ENCODE results near the gene LDAH. TPM values are rescaled to one million over a fixed set of nuclear protein-coding genes. Genes with fewer than 3 reads are reported as not detected.

LDAH gene
- polyA plus RNA-seq, 2 of the 4 experiments (the other 2 are of a cell fraction), result 29.6 to 42.4 TPM

DNA sequence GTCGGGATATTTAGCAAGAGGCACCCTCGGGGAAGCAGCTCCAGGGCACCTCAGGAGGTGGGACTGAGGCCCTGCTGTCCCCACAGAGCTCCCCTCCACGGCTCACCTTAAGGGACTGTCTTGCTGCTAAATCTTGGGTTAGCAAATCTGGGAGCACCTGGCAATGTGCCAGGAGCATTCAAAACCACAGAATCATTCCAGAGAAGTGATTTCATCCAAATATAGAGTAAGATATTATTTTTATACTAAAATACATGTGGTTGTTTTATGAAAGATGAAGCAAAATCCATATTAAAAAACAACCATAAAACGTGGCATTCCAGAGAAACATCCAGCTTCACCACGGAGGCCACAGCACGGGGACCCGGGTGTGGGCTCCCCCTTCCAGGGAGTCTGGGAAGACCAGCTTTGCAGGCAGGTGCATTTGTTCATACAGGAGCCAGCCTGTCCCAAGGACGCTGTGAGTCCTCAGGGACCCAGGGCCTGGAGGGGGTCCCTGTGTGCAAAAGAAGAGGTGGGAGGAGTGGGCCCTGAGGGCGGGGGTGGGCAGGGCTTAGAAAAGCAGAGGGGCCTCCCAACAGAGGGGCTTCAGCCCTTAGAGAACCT, 188.3 kb downstream of the LDAH start (continued):
- TF ChIP-seq, protein P1, sequence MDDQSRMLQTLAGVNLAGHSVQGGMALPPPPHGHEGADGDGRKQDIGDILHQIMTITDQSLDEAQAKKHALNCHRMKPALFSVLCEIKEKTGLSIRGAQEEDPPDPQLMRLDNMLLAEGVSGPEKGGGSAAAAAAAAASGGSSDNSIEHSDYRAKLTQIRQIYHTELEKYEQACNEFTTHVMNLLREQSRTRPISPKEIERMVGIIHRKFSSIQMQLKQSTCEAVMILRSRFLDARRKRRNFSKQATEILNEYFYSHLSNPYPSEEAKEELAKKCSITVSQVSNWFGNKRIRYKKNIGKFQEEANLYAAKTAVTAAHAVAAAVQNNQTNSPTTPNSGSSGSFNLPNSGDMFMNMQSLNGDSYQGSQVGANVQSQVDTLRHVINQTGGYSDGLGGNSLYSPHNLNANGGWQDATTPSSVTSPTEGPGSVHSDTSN (IDR thresholded peaks at IDR 0.05), result no peak
- TF ChIP-seq RCOR1 (IDR thresholded peaks at IDR 0.05; ENCODE audit: low read depth, low read length) (no peak), RFX5 (IDR thresholded peaks at IDR 0.05) (no peak), PHF8 (IDR thresholded peaks at IDR 0.05; ENCODE audit: borderline replicate concordance, low read depth) (no peak)
- TF ChIP-seq, protein P2, sequence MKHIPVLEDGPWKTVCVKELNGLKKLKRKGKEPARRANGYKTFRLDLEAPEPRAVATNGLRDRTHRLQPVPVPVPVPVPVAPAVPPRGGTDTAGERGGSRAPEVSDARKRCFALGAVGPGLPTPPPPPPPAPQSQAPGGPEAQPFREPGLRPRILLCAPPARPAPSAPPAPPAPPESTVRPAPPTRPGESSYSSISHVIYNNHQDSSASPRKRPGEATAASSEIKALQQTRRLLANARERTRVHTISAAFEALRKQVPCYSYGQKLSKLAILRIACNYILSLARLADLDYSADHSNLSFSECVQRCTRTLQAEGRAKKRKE (CRISPR knock-in tag; IDR thresholded peaks at IDR 0.05; ENCODE audit: low read depth), result no peak

Other genes starting within 250 kb of the LDAH start
- gene HS1BP3, start 172.0 kb downstream of the LDAH start, polyA plus RNA-seq (2011; rRNA removed), result 12.4 and 13.8 TPM in 2 replicates
- 17.7 to 23.5 TPM (median 20.5 TPM) in 3 replicates for gene HS1BP3, start 172.0 kb downstream of the LDAH start, polyA plus RNA-seq (2017; fragmentation: RNase III; extraction: RNeasy Plus Mini Kit Qiagen cat#74134 plus additional on column Dnase treatment)
- 0.05 and 0.09 TPM in 2 replicates for gene GDF7, start 156.0 kb downstream of the LDAH start, polyA plus RNA-seq (2011; rRNA removed)
- 0.03 TPM in 3 replicates for gene GDF7, start 156.0 kb downstream of the LDAH start, polyA plus RNA-seq (2017; fragmentation: RNase III; extraction: RNeasy Plus Mini Kit Qiagen cat#74134 plus additional on column Dnase treatment)
- under 0.01 TPM in 1 of 2 replicates, not detected in the other for gene APOB, start 221.0 kb upstream of the LDAH start, polyA plus RNA-seq (2011; rRNA removed)
- gene APOB, start 221.0 kb upstream of the LDAH start, polyA plus RNA-seq (2017; fragmentation: RNase III; extraction: RNeasy Plus Mini Kit Qiagen cat#74134 plus additional on column Dnase treatment), result not detected in 3 replicates

Data from A549 (cell line).